HG02642 (cell line): ENCODE measurements around the gene UBL3.

Experiments
- ATAC-seq: cut with Tn5 transposase; IDR thresholded peaks from one replicate; pipeline ENCODE4 v1.9.1; 2021; ENCODE audit warnings: mild to moderate bottlenecking; ENCODE audit not compliant: unreplicated experiment, poor library complexity

UBL3 gene

GRCh38 chr13:29763436-29764180 is 86.8 kb downstream of the UBL3 start:
- no peak for ATAC-seq

- no peak for ATAC-seq
Observed at GRCh38 chr13:29761815-29762214, 88.6 kb downstream of the UBL3 start.

- ATAC-seq: no peak
Observed at GRCh38 chr13:29761160-29761559, 89.3 kb downstream of the UBL3 start.

GRCh38 chr13:29760544-29760943 is 89.9 kb downstream of the UBL3 start:
- ATAC-seq: no peak

- ATAC-seq: peak; percentile 93
Observed at GRCh38 chr13:29758531-29759114, 91.8 kb downstream of the UBL3 start.

GRCh38 chr13:29756506-29756905 is 93.9 kb downstream of the UBL3 start:
- no peak for ATAC-seq

- no peak for ATAC-seq
Observed at GRCh38 chr13:29754473-29754806, 96.0 kb downstream of the UBL3 start.

GRCh38 chr13:29753618-29754472 is 96.6 kb downstream of the UBL3 start:
- no peak for ATAC-seq

GRCh38 chr13:29752175-29752574 is 98.2 kb downstream of the UBL3 start:
- ATAC-seq: no peak

- ATAC-seq: no peak
Observed at GRCh38 chr13:29750183-29750530, 100.3 kb downstream of the UBL3 start.

- ATAC-seq: no peak
Observed at GRCh38 chr13:29749401-29750182, 100.8 kb downstream of the UBL3 start.

GRCh38 chr13:29748097-29748496 is 102.3 kb downstream of the UBL3 start:
- ATAC-seq: no peak

GRCh38 chr13:29746148-29746677 is 104.2 kb downstream of the UBL3 start:
- ATAC-seq: no peak

GRCh38 chr13:29745704-29746103 is 104.7 kb downstream of the UBL3 start:
- no peak for ATAC-seq

- no peak for ATAC-seq
Observed at GRCh38 chr13:29743201-29743786, 107.1 kb downstream of the UBL3 start.

- no peak for ATAC-seq
Observed at GRCh38 chr13:29740961-29741360, 109.5 kb downstream of the UBL3 start.

GRCh38 chr13:29737061-29737460 is 113.4 kb downstream of the UBL3 start:
- no peak for ATAC-seq

GRCh38 chr13:29733147-29733611 is 117.2 kb downstream of the UBL3 start:
- ATAC-seq: no peak

- ATAC-seq: no peak
Observed at GRCh38 chr13:29730253-29730652, 120.2 kb downstream of the UBL3 start.

GRCh38 chr13:29722415-29722814 is 128.0 kb downstream of the UBL3 start:
- ATAC-seq: no peak
